Measurements from ENCODE around the gene ZFPL1.

- TF ChIP-seq CTCF (IDR thresholded peaks at IDR 0.05) (no peak), POLR2A (IDR thresholded peaks at IDR 0.05) (no peak)
These were observed 49.7 kb downstream of the ZFPL1 start for GRCh38 chr11:65133724-65134123.
